ENCODE data around the gene GSTM3.

DNA sequence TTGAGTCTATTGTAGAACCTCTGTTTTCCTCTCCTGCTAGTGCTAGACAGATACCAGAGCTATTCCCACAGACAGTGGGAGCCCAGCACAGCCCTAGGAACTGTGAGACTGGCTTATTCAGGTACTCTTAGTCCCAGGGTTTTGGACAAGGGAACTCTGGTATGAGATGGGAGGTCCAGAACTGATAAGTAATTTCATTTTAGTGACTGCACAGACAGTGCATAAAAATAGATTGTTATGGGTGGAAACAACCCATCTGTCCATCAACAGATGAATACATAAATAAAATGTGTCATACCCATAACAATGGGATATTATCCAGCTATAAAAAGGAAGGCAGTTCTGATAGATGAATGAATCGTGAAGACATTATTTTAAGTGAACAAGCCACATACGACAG lies 13.9 kb upstream of the GSTM3 start:
- TF ChIP-seq, protein P1, sequence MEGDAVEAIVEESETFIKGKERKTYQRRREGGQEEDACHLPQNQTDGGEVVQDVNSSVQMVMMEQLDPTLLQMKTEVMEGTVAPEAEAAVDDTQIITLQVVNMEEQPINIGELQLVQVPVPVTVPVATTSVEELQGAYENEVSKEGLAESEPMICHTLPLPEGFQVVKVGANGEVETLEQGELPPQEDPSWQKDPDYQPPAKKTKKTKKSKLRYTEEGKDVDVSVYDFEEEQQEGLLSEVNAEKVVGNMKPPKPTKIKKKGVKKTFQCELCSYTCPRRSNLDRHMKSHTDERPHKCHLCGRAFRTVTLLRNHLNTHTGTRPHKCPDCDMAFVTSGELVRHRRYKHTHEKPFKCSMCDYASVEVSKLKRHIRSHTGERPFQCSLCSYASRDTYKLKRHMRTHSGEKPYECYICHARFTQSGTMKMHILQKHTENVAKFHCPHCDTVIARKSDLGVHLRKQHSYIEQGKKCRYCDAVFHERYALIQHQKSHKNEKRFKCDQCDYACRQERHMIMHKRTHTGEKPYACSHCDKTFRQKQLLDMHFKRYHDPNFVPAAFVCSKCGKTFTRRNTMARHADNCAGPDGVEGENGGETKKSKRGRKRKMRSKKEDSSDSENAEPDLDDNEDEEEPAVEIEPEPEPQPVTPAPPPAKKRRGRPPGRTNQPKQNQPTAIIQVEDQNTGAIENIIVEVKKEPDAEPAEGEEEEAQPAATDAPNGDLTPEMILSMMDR (IDR thresholded peaks at IDR 0.05; ENCODE audit: low read depth, low read length): no peak
- TF ChIP-seq POLR2A (IDR thresholded peaks at IDR 0.05; ENCODE audit: extremely low read depth, insufficient read length): no peak
- TF ChIP-seq, protein P2, sequence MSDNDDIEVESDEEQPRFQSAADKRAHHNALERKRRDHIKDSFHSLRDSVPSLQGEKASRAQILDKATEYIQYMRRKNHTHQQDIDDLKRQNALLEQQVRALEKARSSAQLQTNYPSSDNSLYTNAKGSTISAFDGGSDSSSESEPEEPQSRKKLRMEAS (IDR thresholded peaks at IDR 0.05; ENCODE audit: low read depth, low read length): no peak

Data from NB4 (cell line).